Stimulated activated CD8-positive, alpha-beta memory T cell treated with anti-CD3 and anti-CD28 coated beads, Interleukin-15, amount 100 ng/mL, for 48 hours (primary cell): Measurements from ENCODE around the gene YBX3.
"Not testable (repeated sequence)": the region's sequence is repeated elsewhere in the genome, so short reads cannot be mapped to it uniquely, and the experiment has no call there.

Experiments used
- DNase-seq, 2 donors: peaks; one replicate each; pipeline ENCODE4 v3.0.0-alpha.2; 2020; ENCODE audit warnings: low read depth in 2 of 2

The YBX3 gene

GRCh38 chr12:10722905-10723746 lies at the start of gene YBX3:
Gene YBX3 (minus strand): TSS chr12:10723323. CDS start chr12:10723111, 212 bp downstream.
- peak; percentile 32 to 45 for DNase-seq

GRCh38 chr12:10771132-10771733 lies 48.1 kb upstream of the YBX3 start:
- no peak for DNase-seq

- no peak for DNase-seq
These were observed 36.5 kb upstream of the YBX3 start for GRCh38 chr12:10759657-10760056.

GRCh38 chr12:10756194-10756593 lies 33.1 kb upstream of the YBX3 start:
- no peak for DNase-seq

GRCh38 chr12:10753059-10753458 lies 29.9 kb upstream of the YBX3 start:
- no peak for DNase-seq

GRCh38 chr12:10750385-10750727 lies 27.2 kb upstream of the YBX3 start:
- no peak for DNase-seq

- DNase-seq: peak; percentile 48 to 50
These were observed 26.7 kb upstream of the YBX3 start for GRCh38 chr12:10749700-10750384.

GRCh38 chr12:10747730-10748129 lies 24.6 kb upstream of the YBX3 start:
- DNase-seq: no peak

- not testable (repeated sequence) for DNase-seq
These were observed 20.3 kb upstream of the YBX3 start for GRCh38 chr12:10743420-10743819.

- no peak for DNase-seq
These were observed 18.7 kb upstream of the YBX3 start for GRCh38 chr12:10741845-10742244.

GRCh38 chr12:10740182-10740581 lies 17.1 kb upstream of the YBX3 start:
- DNase-seq: no peak

GRCh38 chr12:10739157-10740118 lies 16.3 kb upstream of the YBX3 start:
- DNase-seq: no peak

- DNase-seq: no peak
These were observed 14.1 kb upstream of the YBX3 start for GRCh38 chr12:10737249-10737648.

- no peak for DNase-seq
These were observed 13.3 kb upstream of the YBX3 start for GRCh38 chr12:10736463-10736862.

- no peak for DNase-seq
These were observed 12.3 kb upstream of the YBX3 start for GRCh38 chr12:10735428-10735827.

GRCh38 chr12:10732549-10732948 lies 9.4 kb upstream of the YBX3 start:
- DNase-seq: no peak

GRCh38 chr12:10732066-10732465 lies 8.9 kb upstream of the YBX3 start:
- no peak for DNase-seq

- no peak for DNase-seq
These were observed 7.4 kb upstream of the YBX3 start for GRCh38 chr12:10730559-10730958.

GRCh38 chr12:10728091-10728490 lies 5.0 kb upstream of the YBX3 start:
- no peak for DNase-seq

GRCh38 chr12:10726945-10727344 lies 3.8 kb upstream of the YBX3 start:
- DNase-seq: no peak

GRCh38 chr12:10725003-10725402 lies 1.9 kb upstream of the YBX3 start:
- DNase-seq: no peak

- DNase-seq: peak; percentile 43 to 60
These were observed 620 bp downstream of the YBX3 start for GRCh38 chr12:10722502-10722904.
